Mesothelial cell of epicardium (in vitro differentiated cells): ENCODE measurements around the gene PAX7. TPM values are rescaled to one million over a fixed set of nuclear protein-coding genes. Genes with fewer than 3 reads are reported as not detected.

Source experiments
- DNase-seq, 2 experiments: peaks; one replicate each; pipeline ENCODE4 v3.0.0; 2021; ENCODE audit warnings: low spot score in 2 of 2; ENCODE audit not compliant: unreplicated experiment in 2 of 2
- H3K27ac Mint-ChIP-seq: 2 replicates; pipeline ENCODE4 v1.8.0; 2021; ENCODE audit warnings: mixed read lengths
- H3K27me3 Mint-ChIP-seq: 2 replicates; pipeline ENCODE4 v1.8.0; 2021; ENCODE audit warnings: low read depth, mixed read lengths
- H3K36me3 Mint-ChIP-seq: 2 replicates; pipeline ENCODE4 v1.8.0; 2021; ENCODE audit warnings: mixed read lengths
- H3K4me1 Mint-ChIP-seq: 2 replicates; pipeline ENCODE4 v1.8.0; 2021; ENCODE audit warnings: mixed read lengths
- H3K4me3 Mint-ChIP-seq: 2 replicates; pipeline ENCODE4 v1.8.0; 2021; ENCODE audit warnings: mild to moderate bottlenecking, moderate library complexity, mixed read lengths
- H3K9me3 Mint-ChIP-seq: 2 replicates; pipeline ENCODE4 v1.8.0; 2021; ENCODE audit warnings: mixed read lengths
- total RNA-seq: library from RNA; stranded (reverse); gene quantifications from 3 replicates; pipeline ENCODE4 v1.2.1, GENCODE V29; 2021
- TF ChIP-seq, protein P1 (sequence below): fragments of 200-600 bp; sonication (generic); IDR thresholded peaks from one replicate; pipeline ENCODE4 v1.5.0; 2021; ENCODE audit warnings: antibody characterized with exemption; ENCODE audit not compliant: unreplicated experiment

Gene PAX7
- total RNA-seq, 1 donor from 2014 or later: not detected

DNA sequence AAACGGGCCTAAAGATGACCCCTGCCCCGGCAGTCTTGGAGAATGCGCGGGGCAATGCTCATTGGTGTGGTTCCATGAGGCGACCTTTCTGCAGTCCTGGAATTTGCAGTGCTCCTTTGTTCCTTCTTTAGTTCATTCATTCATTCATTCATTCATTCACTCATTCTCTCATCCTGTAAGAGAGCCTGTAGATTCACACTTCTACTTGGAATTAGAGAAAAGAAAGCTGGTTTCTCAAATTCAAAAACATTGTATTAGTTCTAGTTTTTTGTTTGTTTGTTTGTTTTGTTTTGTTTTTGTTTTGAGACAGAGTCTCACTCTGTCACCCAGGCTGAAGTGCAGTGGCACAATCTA, 31.6 kb downstream of the PAX7 start:
- no peak overlapping the region for H3K27ac Mint-ChIP-seq
- no peaks in the 10 kb centered on the region for H3K36me3 Mint-ChIP-seq
- DNase-seq: no peak
- H3K9me3 Mint-ChIP-seq: no peaks in the 10 kb centered on the region
- TF ChIP-seq, protein P1, sequence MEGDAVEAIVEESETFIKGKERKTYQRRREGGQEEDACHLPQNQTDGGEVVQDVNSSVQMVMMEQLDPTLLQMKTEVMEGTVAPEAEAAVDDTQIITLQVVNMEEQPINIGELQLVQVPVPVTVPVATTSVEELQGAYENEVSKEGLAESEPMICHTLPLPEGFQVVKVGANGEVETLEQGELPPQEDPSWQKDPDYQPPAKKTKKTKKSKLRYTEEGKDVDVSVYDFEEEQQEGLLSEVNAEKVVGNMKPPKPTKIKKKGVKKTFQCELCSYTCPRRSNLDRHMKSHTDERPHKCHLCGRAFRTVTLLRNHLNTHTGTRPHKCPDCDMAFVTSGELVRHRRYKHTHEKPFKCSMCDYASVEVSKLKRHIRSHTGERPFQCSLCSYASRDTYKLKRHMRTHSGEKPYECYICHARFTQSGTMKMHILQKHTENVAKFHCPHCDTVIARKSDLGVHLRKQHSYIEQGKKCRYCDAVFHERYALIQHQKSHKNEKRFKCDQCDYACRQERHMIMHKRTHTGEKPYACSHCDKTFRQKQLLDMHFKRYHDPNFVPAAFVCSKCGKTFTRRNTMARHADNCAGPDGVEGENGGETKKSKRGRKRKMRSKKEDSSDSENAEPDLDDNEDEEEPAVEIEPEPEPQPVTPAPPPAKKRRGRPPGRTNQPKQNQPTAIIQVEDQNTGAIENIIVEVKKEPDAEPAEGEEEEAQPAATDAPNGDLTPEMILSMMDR: no peak
- no peak overlapping the region for H3K4me3 Mint-ChIP-seq
- H3K27me3 Mint-ChIP-seq: peaks cover 82% of the 10 kb centered on the region
- H3K4me1 Mint-ChIP-seq: no peaks in the 10 kb centered on the region

DNA sequence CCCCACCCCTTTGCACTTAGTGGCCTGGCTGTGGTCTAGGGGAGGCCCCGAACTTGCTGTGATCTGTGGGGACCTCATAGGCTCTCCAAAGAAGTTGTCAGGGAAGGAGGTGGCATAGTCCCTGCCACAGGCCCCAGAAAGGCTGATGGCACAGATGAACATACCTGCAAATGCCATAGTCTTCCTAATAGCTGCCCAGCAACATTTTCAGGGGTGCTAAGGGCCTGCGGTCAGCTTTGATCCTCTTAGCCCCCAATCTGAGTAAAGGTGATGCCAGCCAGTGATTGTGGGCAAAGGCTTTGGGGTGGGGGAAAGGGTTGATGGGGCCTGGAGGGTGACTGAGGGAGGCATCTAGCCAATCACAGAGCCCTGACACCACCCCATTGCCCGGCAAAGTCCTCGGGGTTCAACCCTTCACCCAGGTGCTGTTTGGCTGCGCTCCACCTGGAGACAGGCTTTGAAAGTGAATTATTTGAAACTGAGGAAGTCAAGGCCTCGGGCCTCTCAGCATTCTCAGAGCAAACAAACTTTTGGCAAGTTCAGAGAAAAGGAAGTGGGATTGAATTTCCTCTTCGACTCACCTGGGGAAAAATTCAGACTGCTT, 35.8 kb downstream of the PAX7 start:
- Mint-ChIP-seq H3K4me3 (no peak overlapping the region), H3K36me3 (no peaks in the 10 kb centered on the region), H3K27ac (no peak overlapping the region), H3K27me3 (peaks cover 74% of the 10 kb centered on the region), H3K9me3 (no peaks in the 10 kb centered on the region), H3K4me1 (no peaks in the 10 kb centered on the region)
- DNase-seq: no peak
- TF ChIP-seq, protein P1: no peak

DNA sequence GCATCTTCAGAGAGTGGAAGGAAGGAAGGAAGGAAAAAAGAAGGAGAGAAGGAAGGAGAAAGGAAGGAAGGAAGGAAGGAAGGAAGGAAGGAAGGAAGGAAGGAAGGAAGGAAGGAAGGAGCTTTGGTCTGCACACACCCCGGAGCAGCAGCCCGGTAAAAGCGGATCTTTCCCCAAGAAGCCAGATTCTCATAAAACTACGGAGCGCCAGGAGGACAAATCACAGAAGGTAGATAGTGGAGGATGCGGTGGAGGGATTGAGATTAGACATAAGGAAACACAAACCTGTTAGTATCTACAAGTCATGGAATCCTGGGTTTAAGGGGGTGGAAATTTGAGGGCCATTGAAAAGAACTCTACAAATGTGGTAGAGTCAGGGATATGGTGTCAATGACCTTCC, 36.7 kb downstream of the PAX7 start:
- no peak for DNase-seq
- H3K9me3 Mint-ChIP-seq: no peaks in the 10 kb centered on the region
- peaks cover 73% of the 10 kb centered on the region for H3K27me3 Mint-ChIP-seq
- H3K4me1 Mint-ChIP-seq: no peaks in the 10 kb centered on the region
- H3K27ac Mint-ChIP-seq: no peak overlapping the region
- H3K36me3 Mint-ChIP-seq: no peaks in the 10 kb centered on the region
- no peak overlapping the region for H3K4me3 Mint-ChIP-seq
- TF ChIP-seq, protein P1: no peak

DNA sequence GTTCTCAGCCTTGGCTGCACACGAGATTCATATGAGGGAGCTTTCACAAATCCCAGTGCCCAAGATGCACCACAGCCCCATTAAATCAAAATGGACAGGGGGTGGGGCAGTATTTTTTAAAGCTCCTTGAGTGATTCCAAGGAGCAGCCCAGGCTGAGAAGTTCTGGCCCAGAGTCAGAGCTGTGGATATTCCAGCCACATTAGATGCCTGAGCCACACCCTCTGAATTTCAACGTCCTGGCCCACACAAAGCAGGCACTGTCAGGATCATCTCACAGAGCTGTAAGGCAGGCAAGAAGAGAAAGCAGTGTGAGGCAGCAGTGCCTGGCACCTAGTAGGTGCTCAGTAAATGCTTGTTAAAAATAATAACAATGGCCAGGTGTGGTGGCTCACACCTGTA, 37.4 kb downstream of the PAX7 start:
- Mint-ChIP-seq H3K27me3 (peaks cover 73% of the 10 kb centered on the region), H3K36me3 (no peaks in the 10 kb centered on the region), H3K4me1 (no peaks in the 10 kb centered on the region), H3K4me3 (no peak overlapping the region), H3K27ac (no peak overlapping the region), H3K9me3 (no peaks in the 10 kb centered on the region)
- DNase-seq: no peak
- TF ChIP-seq, protein P1: no peak

DNA sequence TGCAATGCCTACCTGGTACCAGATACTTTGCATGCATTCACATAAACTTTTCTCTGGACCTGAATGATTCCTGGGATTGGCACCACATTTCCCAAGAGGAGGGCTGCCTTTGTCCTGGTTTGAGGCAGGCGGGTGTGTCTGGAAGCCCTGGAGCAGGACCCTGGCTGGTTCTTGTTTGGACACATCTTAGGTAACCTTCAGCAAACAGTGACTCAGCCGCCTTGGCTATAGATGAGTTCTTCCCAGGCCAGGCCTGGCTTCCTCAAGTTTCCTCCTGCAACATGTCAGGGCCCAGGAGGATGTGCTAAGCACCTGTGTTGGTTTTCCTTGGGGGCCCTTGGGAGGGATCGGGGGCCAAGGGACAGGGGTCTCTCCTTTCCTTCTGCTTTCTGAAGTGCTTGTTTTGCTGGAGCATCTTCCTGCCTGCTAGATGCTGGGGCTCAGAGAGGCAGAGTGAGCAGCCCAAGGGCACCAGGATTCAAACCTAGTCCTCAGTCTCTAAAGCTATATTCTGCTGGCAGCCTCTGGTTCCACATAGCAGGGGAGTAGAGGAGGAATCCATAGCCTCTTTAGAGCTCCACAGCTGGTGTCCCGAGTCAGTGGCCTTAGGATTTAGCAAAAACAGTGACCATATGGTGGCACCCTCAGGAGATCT, 38.2 kb downstream of the PAX7 start:
- TF ChIP-seq, protein P1: no peak
- Mint-ChIP-seq H3K36me3 (no peaks in the 10 kb centered on the region), H3K9me3 (no peaks in the 10 kb centered on the region), H3K4me1 (no peaks in the 10 kb centered on the region), H3K27me3 (peaks cover 73% of the 10 kb centered on the region), H3K27ac (no peak overlapping the region), H3K4me3 (no peak overlapping the region)
- DNase-seq: no peak
